Measurements from ENCODE around the gene IRF8.

DNA sequence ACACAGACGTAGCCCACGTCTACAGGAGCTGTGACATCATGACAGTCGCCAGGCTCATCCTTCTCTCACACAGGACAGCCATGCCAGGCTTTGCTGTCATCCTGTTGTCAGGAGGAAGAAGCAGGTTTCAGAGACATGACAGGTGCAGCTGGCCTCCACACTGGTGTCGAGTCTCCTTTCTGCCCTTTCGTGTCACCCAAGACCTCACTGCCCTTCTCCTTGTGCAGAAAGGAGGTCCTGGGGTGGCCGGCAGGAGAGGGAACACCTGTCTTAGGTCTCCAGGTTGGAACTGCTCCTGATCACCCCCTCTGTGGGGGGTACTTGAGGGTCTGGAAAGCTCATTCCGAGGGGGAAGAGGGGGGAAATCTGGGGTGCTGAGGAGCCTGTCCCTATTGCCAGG is 41.6 kb upstream of the IRF8 start:
- TF ChIP-seq RAD21 (IDR thresholded peaks at IDR 0.05; ENCODE audit: low read length): no peak
- TF ChIP-seq FOSL2 (IDR thresholded peaks at IDR 0.05; ENCODE audit: borderline replicate concordance, low read depth): no peak
- TF ChIP-seq EP300 (IDR thresholded peaks at IDR 0.05; ENCODE audit: borderline replicate concordance in 1 of 2, low read depth in 1 of 2, low read length in 1 of 2): no peak
- TF ChIP-seq, protein P1, sequence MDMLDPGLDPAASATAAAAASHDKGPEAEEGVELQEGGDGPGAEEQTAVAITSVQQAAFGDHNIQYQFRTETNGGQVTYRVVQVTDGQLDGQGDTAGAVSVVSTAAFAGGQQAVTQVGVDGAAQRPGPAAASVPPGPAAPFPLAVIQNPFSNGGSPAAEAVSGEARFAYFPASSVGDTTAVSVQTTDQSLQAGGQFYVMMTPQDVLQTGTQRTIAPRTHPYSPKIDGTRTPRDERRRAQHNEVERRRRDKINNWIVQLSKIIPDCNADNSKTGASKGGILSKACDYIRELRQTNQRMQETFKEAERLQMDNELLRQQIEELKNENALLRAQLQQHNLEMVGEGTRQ (IDR thresholded peaks at IDR 0.05; ENCODE audit: borderline replicate concordance, low read depth, low read length): no peak
- TF ChIP-seq, protein P2, sequence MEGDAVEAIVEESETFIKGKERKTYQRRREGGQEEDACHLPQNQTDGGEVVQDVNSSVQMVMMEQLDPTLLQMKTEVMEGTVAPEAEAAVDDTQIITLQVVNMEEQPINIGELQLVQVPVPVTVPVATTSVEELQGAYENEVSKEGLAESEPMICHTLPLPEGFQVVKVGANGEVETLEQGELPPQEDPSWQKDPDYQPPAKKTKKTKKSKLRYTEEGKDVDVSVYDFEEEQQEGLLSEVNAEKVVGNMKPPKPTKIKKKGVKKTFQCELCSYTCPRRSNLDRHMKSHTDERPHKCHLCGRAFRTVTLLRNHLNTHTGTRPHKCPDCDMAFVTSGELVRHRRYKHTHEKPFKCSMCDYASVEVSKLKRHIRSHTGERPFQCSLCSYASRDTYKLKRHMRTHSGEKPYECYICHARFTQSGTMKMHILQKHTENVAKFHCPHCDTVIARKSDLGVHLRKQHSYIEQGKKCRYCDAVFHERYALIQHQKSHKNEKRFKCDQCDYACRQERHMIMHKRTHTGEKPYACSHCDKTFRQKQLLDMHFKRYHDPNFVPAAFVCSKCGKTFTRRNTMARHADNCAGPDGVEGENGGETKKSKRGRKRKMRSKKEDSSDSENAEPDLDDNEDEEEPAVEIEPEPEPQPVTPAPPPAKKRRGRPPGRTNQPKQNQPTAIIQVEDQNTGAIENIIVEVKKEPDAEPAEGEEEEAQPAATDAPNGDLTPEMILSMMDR (IDR thresholded peaks at IDR 0.05): no peak
- TF ChIP-seq RFX5 (IDR thresholded peaks at IDR 0.05; ENCODE audit: low read length): no peak
- no peak for TF ChIP-seq FOXJ3 (CRISPR knock-in tag; IDR thresholded peaks at IDR 0.05)
- no peak for TF ChIP-seq POLR2AphosphoS5 (IDR thresholded peaks at IDR 0.05; ENCODE audit: low read depth, low read length)

All from SK-N-SH (cell line).